ENCODE data around the gene MDGA2. TPM values are rescaled to one million over a fixed set of nuclear protein-coding genes. Genes with fewer than 3 reads are reported as not detected.

Gene MDGA2
- total RNA-seq, 2 donors from 2014 or later, result not detected

DNA sequence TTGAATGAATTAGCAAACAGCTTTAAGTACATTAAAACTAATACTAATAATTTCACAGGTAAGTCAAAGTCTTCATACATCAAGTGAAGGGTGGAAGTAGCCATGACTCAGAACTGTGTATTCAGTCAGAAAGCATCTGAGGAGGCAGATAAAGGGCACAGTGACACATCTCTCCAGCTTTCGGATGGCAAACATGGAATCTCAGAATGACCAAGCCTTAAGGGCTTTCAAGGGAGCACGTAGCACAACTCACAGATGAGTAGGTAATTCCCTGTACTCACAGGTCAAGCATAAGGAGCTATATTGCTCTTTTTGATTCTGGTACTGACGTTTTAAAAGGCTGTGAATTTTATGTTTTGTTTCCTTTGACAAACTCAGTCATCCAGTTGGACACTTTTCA lies 56.0 kb downstream of the MDGA2 start:
- DNase-seq, result no peak
- TF ChIP-seq, protein P1, sequence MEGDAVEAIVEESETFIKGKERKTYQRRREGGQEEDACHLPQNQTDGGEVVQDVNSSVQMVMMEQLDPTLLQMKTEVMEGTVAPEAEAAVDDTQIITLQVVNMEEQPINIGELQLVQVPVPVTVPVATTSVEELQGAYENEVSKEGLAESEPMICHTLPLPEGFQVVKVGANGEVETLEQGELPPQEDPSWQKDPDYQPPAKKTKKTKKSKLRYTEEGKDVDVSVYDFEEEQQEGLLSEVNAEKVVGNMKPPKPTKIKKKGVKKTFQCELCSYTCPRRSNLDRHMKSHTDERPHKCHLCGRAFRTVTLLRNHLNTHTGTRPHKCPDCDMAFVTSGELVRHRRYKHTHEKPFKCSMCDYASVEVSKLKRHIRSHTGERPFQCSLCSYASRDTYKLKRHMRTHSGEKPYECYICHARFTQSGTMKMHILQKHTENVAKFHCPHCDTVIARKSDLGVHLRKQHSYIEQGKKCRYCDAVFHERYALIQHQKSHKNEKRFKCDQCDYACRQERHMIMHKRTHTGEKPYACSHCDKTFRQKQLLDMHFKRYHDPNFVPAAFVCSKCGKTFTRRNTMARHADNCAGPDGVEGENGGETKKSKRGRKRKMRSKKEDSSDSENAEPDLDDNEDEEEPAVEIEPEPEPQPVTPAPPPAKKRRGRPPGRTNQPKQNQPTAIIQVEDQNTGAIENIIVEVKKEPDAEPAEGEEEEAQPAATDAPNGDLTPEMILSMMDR (IDR thresholded peaks at IDR 0.05), result no peak
- intact Hi-C loops (cut with DNase I), result no loop called here
- H3K27ac ChIP-seq, result no peak overlapping the region
- H3K9ac ChIP-seq (ENCODE audit: low read depth in 2 of 2, low read length in 2 of 2), result no peak overlapping the region
- no peaks in the 10 kb centered on the region for H3K9me3 ChIP-seq
- no peaks in the 10 kb centered on the region for H3K4me1 ChIP-seq
- no peaks in the 10 kb centered on the region for H3K36me3 ChIP-seq
- H3K4me3 ChIP-seq, result no peak overlapping the region
- no peaks in the 10 kb centered on the region for H3K27me3 ChIP-seq

GRCh38 chr14:47606566-47606965 lies 68.8 kb downstream of the MDGA2 start:
- TF ChIP-seq, protein P1 (IDR thresholded peaks at IDR 0.05), result no peak
- no peaks in the 10 kb centered on the region for H3K9me3 ChIP-seq
- intact Hi-C loops (cut with DNase I), result no loop called here

DNA sequence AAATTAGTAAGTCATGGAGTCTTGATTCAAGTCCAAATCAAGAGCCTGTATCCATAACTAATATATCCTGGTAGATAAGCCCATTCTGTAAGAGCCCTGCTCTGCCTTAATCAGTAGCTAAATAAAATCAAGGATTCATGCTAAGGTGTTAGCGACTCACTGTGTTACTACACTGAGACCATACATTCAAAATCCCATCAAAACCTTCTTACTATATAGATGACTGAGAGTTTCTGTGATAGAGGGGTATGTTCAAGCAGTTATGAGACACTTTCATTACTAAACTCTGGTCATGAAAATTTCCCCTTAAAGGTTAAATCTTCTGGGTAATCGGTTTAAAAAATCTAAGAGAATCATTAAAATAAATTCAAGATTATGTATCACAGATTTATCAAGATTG lies 78.5 kb downstream of the MDGA2 start:
- Histone ChIP-seq H3K27me3 (no peaks in the 10 kb centered on the region), H3K27ac (no peak overlapping the region), H3K9me3 (no peaks in the 10 kb centered on the region), H3K36me3 (no peaks in the 10 kb centered on the region), H3K9ac (ENCODE audit: low read depth in 2 of 2, low read length in 2 of 2) (no peak overlapping the region), H3K4me3 (no peak overlapping the region), H3K4me1 (no peaks in the 10 kb centered on the region)
- intact Hi-C loops (cut with DNase I), result no loop called here
- TF ChIP-seq, protein P1 (IDR thresholded peaks at IDR 0.05), result no peak
- no peak for DNase-seq

More at GRCh38 chr14:47606566-47606965, 68.8 kb downstream of the MDGA2 start:
- Histone ChIP-seq H3K27ac (no peak overlapping the region), H3K9ac (ENCODE audit: low read depth in 2 of 2, low read length in 2 of 2) (no peak overlapping the region), H3K4me3 (no peak overlapping the region), H3K27me3 (no peaks in the 10 kb centered on the region), H3K36me3 (no peaks in the 10 kb centered on the region), H3K4me1 (no peaks in the 10 kb centered on the region)
- DNase-seq, result no peak

- intact Hi-C loops (cut with DNase I), result no loop called here
- H3K4me1 ChIP-seq, result no peaks in the 10 kb centered on the region
- no peaks in the 10 kb centered on the region for H3K9me3 ChIP-seq
- no peak for DNase-seq
- no peak overlapping the region for H3K4me3 ChIP-seq
- no peak overlapping the region for H3K9ac ChIP-seq (ENCODE audit: low read depth in 2 of 2, low read length in 2 of 2)
- TF ChIP-seq, protein P1 (IDR thresholded peaks at IDR 0.05), result no peak
- no peaks in the 10 kb centered on the region for H3K36me3 ChIP-seq
- no peaks in the 10 kb centered on the region for H3K27me3 ChIP-seq
- H3K27ac ChIP-seq, result no peak overlapping the region
Observed at GRCh38 chr14:47596232-47596631, 79.2 kb downstream of the MDGA2 start.

DNA sequence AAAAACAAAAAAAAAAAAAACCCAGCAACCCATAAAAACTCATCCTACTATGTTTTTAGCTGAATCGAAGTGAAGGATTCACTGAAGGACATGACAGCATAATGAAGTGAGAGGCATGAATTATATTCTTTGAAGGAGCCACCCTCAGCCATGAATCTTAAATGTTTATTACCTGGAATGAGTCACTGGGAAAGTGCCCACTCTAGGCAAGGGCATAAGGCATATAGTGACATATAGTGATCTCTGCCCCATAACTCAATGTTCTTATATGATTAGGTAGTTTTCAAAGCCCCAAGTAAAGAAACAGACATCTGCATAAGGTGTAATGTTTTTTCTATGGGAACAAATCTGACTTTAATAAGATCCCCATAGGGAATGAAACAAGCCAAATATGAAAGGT lies 79.9 kb downstream of the MDGA2 start:
- intact Hi-C loops (cut with DNase I), result no loop called here
- H3K36me3 ChIP-seq, result no peaks in the 10 kb centered on the region
- H3K9ac ChIP-seq (ENCODE audit: low read depth in 2 of 2, low read length in 2 of 2), result no peak overlapping the region
- TF ChIP-seq, protein P1 (IDR thresholded peaks at IDR 0.05), result no peak
- no peak overlapping the region for H3K27ac ChIP-seq
- H3K4me3 ChIP-seq, result no peak overlapping the region
- H3K9me3 ChIP-seq, result no peaks in the 10 kb centered on the region
- H3K4me1 ChIP-seq, result no peaks in the 10 kb centered on the region
- no peaks in the 10 kb centered on the region for H3K27me3 ChIP-seq
- DNase-seq, result no peak
